Measurements from ENCODE around the gene MEI1. TPM values are rescaled to one million over a fixed set of nuclear protein-coding genes. Genes with fewer than 3 reads are reported as not detected.

The MEI1 gene
- total RNA-seq, 1 donor from 2014 or later: 1.3 TPM

DNA sequence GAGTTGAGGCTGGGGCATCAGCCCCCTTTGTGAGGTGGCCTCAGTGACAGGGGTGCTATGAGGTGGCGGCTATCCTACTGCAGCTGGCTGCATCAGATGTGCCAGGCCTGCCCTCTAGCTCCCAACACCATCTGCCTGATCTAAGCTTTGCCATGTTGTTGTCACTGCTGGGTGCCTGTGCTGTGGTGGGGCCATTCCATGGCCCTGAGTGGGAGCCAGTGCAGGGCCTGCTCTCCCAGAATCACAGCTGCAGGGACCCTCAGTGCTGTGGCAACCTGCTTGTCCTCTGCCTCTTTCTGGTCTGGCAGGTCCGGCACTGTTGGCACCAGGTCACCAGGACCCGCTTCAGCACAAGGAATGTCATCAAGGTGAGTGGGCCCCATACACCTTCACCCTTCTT is 8.8 kb upstream of the MEI1 start:
- no peaks in the 10 kb centered on the region for H3K27me3 Mint-ChIP-seq (ENCODE audit: low read depth)
- no peaks in the 10 kb centered on the region for H3K9me3 Mint-ChIP-seq
- H3K4me3 Mint-ChIP-seq: peak overlapping the region; percentile 94
- TF ChIP-seq, protein P1, sequence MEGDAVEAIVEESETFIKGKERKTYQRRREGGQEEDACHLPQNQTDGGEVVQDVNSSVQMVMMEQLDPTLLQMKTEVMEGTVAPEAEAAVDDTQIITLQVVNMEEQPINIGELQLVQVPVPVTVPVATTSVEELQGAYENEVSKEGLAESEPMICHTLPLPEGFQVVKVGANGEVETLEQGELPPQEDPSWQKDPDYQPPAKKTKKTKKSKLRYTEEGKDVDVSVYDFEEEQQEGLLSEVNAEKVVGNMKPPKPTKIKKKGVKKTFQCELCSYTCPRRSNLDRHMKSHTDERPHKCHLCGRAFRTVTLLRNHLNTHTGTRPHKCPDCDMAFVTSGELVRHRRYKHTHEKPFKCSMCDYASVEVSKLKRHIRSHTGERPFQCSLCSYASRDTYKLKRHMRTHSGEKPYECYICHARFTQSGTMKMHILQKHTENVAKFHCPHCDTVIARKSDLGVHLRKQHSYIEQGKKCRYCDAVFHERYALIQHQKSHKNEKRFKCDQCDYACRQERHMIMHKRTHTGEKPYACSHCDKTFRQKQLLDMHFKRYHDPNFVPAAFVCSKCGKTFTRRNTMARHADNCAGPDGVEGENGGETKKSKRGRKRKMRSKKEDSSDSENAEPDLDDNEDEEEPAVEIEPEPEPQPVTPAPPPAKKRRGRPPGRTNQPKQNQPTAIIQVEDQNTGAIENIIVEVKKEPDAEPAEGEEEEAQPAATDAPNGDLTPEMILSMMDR (IDR thresholded peaks at IDR 0.05; ENCODE audit: unreplicated experiment): no peak
- no peaks in the 10 kb centered on the region for H3K36me3 Mint-ChIP-seq
- H3K4me1 Mint-ChIP-seq: peaks cover 18% of the 10 kb centered on the region
- peak overlapping the region; percentile 82 for H3K27ac Mint-ChIP-seq
- DNase-seq (ENCODE audit: low spot score in 2 of 2, unreplicated experiment in 2 of 2): no peak

- Mint-ChIP-seq H3K4me1 (peaks cover 13% of the 10 kb centered on the region), H3K27me3 (ENCODE audit: low read depth) (no peaks in the 10 kb centered on the region), H3K9me3 (no peaks in the 10 kb centered on the region), H3K36me3 (no peaks in the 10 kb centered on the region), H3K27ac (no peak overlapping the region), H3K4me3 (no peak overlapping the region)
- TF ChIP-seq, protein P1 (IDR thresholded peaks at IDR 0.05; ENCODE audit: unreplicated experiment): no peak
- DNase-seq (ENCODE audit: low spot score in 2 of 2, unreplicated experiment in 2 of 2): no peak
Observed at GRCh38 chr22:41695211-41695610, 4.1 kb upstream of the MEI1 start.

GRCh38 chr22:41696703-41697102 is 2.6 kb upstream of the MEI1 start:
- TF ChIP-seq, protein P1 (IDR thresholded peaks at IDR 0.05; ENCODE audit: unreplicated experiment): no peak
- Mint-ChIP-seq H3K4me1 (peaks cover 13% of the 10 kb centered on the region), H3K4me3 (no peak overlapping the region), H3K9me3 (no peaks in the 10 kb centered on the region), H3K36me3 (no peaks in the 10 kb centered on the region), H3K27me3 (ENCODE audit: low read depth) (no peaks in the 10 kb centered on the region), H3K27ac (peak overlapping the region; percentile 93)
- DNase-seq (ENCODE audit: low spot score in 2 of 2, unreplicated experiment in 2 of 2): peak in 1 of 2 experiments; percentile 40

DNA sequence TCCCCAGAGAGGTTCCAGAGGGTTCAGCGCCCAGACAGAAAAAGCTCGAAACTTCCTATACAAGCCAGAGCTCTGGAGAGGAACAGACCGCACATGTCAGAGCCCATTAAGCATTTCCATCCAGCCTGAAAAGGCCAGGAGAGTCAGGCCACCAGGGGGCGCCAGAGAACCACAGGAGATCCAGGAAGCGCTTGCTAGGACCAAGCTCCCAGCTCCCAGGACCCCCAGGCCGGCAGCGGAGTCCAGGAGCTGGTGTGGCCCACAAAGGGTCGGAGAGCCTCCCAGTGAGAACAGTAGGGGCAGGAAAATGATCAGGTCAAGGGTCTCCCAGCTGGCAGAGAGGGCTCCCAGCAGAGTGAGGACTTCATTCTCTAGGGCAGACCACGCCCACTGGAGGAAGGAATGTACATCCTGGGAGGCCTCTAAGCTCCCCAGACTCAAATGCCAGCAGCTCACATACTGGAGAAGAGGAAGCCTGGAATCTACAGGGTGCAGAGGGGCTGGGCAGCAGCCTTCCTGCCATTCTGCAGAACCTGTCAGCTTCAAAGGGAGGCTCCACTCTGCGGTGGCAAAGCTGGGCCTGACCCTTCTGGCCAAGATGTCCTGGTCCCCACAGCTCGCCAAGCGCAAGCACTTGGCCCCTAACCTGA is 2.1 kb upstream of the MEI1 start:
- TF ChIP-seq, protein P1 (IDR thresholded peaks at IDR 0.05; ENCODE audit: unreplicated experiment): peak; percentile 99
- peak overlapping the region; percentile 93 for H3K27ac Mint-ChIP-seq

GRCh38 chr22:41700108-41700364 is 733 bp downstream of the MEI1 start:
- no peak overlapping the region for H3K4me3 Mint-ChIP-seq
- H3K9me3 Mint-ChIP-seq: no peaks in the 10 kb centered on the region
- H3K27ac Mint-ChIP-seq: no peak overlapping the region
- TF ChIP-seq, protein P1 (IDR thresholded peaks at IDR 0.05; ENCODE audit: unreplicated experiment): no peak
- DNase-seq (ENCODE audit: low spot score in 2 of 2, unreplicated experiment in 2 of 2): no peak
- H3K4me1 Mint-ChIP-seq: peaks cover 15% of the 10 kb centered on the region
- no peaks in the 10 kb centered on the region for H3K27me3 Mint-ChIP-seq (ENCODE audit: low read depth)
- H3K36me3 Mint-ChIP-seq: no peaks in the 10 kb centered on the region

More for the DNA sequence above, 2.1 kb upstream of the MEI1 start:
- Mint-ChIP-seq H3K27me3 (ENCODE audit: low read depth) (no peaks in the 10 kb centered on the region), H3K4me3 (peak overlapping the region; percentile 62), H3K36me3 (no peaks in the 10 kb centered on the region), H3K9me3 (no peaks in the 10 kb centered on the region), H3K4me1 (peaks cover 13% of the 10 kb centered on the region)
- DNase-seq (ENCODE audit: low spot score in 2 of 2, unreplicated experiment in 2 of 2): peak; percentile 95 to 99

DNA sequence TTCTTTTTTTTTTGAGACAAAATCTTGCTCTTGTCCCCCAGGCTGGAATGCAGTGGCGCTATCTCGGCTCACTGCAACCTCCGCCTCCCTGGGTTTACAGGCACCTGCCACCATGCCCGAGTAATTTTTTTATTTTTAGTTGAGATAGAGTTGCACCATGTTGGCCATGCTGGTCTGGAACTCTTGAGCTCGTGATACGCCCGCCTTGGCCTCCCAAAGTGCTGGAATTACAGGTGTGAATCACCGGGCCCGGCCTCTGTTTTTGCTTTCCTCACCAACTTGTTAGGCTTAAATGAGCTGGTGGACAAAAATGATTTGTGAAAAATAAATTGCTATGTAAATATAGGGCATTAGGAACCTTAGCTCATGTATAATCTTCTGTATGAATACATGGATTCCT is 3.5 kb downstream of the MEI1 start:
- H3K9me3 Mint-ChIP-seq: no peaks in the 10 kb centered on the region
- TF ChIP-seq, protein P1 (IDR thresholded peaks at IDR 0.05; ENCODE audit: unreplicated experiment): no peak
- no peak overlapping the region for H3K4me3 Mint-ChIP-seq
- H3K27ac Mint-ChIP-seq: no peak overlapping the region
- H3K4me1 Mint-ChIP-seq: peaks cover 3% of the 10 kb centered on the region
- no peaks in the 10 kb centered on the region for H3K27me3 Mint-ChIP-seq (ENCODE audit: low read depth)
- no peak for DNase-seq (ENCODE audit: low spot score in 2 of 2, unreplicated experiment in 2 of 2)
- no peaks in the 10 kb centered on the region for H3K36me3 Mint-ChIP-seq
